SU-DHL-6 (cell line): ENCODE data around the gene LRP1B.

Source experiments
- CTCF ChIP-seq: fragments of 200-600 bp; sonication (generic); IDR thresholded peaks from one replicate; pipeline ENCODE4 v1.5.1; 2017; ENCODE audit warnings: antibody characterized with exemption, mild to moderate bottlenecking, low read length, moderate library complexity; ENCODE audit not compliant: insufficient read depth, poor library complexity, severe bottlenecking
- EZH2phosphoT487 ChIP-seq: fragments of 200-600 bp; sonication (generic), shearing (Covaris generic); conservative IDR thresholded peaks from 2 replicates; pipeline ENCODE4 v1.6.1; 2018; ENCODE audit warnings: mild to moderate bottlenecking, antibody characterized with exemption, low read length, moderate library complexity, mixed read lengths

- TF ChIP-seq CTCF (no peak), EZH2phosphoT487 (no peak)
Observed at GRCh38 chr2:140669911-140670310, 1460.9 kb downstream of the LRP1B start.
